Uterus (tissue), 2 donors: ENCODE measurements around the gene KCNK13.

Experiments used
- CTCF ChIP-seq, 4 experiments: fragments of 200-600 bp in 2 of 4; fragments of 450-650 bp in 2 of 4; sonication (generic) in 2 of 4; IDR thresholded peaks; one replicate each; pipeline ENCODE4 v1.5.1; 2016 to 2019; ENCODE audit warnings: antibody characterized with exemption in 4 of 4, mild to moderate bottlenecking in 2 of 4, moderate library complexity in 1 of 4
- POLR2A ChIP-seq, 2 donors: fragments of 450-650 bp; IDR thresholded peaks; one replicate each; pipeline ENCODE4 v1.6.1; 2016; ENCODE audit warnings: antibody characterized with exemption in 2 of 2, mild to moderate bottlenecking in 1 of 2, moderate library complexity in 1 of 2

- no peak for TF ChIP-seq POLR2A (IDR thresholded peaks at IDR 0.05)
- no peak for TF ChIP-seq CTCF (IDR thresholded peaks at IDR 0.05)
Observed at GRCh38 chr14:90096566-90096965, 34.8 kb downstream of the KCNK13 start.
